Astrocyte (in vitro differentiated cells and primary cell): ENCODE measurements around the gene ULK4.

Source experiments
- CTCF ChIP-seq: IDR thresholded peaks from 2 replicates; pipeline ENCODE4 v1.5.1; 2011; ENCODE audit warnings: low read depth, mild to moderate bottlenecking, inconsistent platforms, low read length, moderate library complexity; ENCODE audit not compliant: insufficient read depth
- EZH2 ChIP-seq: IDR thresholded peaks from 2 replicates; pipeline ENCODE4 v1.6.1; 2012; ENCODE audit warnings: mild to moderate bottlenecking, low read length, inconsistent platforms; ENCODE audit not compliant: insufficient read depth

- TF ChIP-seq CTCF (no peak), EZH2 (no peak)
Measured at GRCh38 chr3:41489231-41489630, 472.7 kb downstream of the ULK4 start.
